G401.6 (cell line): ENCODE data around the gene MRPL41.
A peak's percentile ranks its signal among the peaks of the same experiment; 100 is the strongest.
"Not testable (repeated sequence)": the region's sequence is repeated elsewhere in the genome, so short reads cannot be mapped to it uniquely, and the experiment has no call there.

Experiments used
- FAIRE-seq: peaks from 2 replicates; lab custom pipeline; 2012; peaks lifted over from hg19 to GRCh38; lab: Jason Lieb, UNC

MRPL41 gene

DNA sequence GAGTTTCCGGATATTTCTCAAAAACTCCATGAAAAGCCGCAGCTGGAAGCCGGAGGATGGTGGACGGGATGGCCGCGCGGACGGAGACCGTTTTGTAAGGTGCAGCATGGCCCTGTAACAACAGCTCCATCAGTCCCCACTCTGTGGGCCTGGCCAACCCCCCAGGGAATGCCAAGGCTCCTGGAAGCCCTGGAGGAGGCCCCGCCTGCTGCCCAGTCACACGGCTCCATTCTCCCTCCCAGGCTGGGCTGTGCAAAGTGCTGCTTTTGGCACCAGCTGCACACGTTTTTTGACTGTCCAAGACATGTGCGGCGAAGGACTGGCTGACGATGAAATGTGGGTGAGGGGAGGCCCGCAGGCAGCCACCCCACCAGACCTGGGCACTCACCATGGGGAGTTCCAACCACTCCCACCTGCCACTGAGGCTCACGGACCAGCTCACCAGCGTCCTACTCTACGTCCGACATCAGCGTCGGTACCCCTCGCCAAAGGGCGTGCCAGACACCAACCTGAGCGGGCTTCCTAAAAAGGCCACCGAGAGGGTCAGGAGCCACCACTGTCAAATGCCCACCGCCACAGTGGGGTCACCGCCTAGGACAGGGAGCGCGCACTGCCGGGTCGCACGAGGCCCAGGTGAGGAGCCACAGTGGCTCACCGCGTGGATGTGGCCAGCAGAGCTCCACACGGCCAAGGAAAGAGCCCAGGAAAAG, 28.8 kb upstream of the MRPL41 start:
- no peak for FAIRE-seq

DNA sequence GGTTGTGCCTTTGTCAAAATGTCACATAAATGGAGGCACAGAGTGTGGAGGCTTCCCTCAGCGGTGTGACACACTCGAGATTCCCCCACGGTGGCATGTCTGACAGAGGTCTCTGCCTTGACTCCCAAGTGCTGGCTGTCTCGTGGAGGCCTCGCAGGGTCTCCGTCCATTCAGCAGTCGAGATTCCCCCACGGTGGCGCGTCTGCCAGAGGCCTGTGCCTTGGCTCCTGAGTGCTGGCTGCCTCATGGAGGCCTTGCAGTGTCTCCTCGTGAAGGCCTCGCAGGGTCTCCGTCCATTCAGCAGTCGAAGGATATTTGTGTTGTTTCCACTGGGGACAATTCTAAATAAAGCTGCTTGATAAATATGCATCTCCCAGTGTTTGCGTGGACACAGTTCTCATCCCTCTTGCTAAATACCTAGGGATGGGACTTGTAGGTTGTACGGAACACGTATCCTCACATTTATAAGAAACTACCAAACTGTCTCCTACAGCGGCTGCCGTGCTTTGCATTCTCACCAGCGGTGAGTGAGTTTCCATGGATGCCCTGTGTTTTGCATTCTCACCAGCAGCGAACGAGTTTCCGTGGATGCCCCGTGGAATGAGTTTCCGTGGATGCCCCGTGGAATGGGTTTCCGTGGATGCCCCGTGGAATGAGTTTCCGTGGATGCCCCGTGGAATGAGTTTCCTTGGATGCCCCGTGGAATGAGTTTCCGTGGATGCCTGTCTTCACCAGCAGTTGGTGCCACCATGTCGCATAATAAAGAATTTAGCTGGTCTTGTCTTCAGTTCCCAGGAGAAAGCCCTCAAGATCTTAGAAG, 27.3 kb upstream of the MRPL41 start:
- no peak for FAIRE-seq

- FAIRE-seq: no peak
These were observed 26.7 kb upstream of the MRPL41 start for GRCh38 chr9:137524981-137525317.

DNA sequence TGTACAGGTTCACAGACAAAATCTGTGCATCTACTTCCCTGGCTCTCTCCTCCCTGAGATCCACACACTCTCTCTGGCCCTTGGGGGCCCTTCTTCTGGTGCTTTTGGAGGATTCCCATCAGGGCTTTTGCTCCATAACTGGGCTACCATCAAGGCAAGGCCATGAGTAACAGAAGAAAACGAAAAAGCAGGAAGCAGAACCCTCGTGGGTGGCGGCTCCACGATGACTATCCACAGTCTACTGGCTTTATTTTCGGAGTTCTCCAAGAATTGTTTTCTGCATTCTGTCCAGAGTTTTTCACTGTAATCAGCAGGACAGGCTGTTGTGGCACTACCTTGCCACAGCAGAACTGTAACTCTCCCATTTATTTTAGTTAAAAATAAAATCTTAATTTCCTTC, 21.3 kb upstream of the MRPL41 start:
- no peak for FAIRE-seq

DNA sequence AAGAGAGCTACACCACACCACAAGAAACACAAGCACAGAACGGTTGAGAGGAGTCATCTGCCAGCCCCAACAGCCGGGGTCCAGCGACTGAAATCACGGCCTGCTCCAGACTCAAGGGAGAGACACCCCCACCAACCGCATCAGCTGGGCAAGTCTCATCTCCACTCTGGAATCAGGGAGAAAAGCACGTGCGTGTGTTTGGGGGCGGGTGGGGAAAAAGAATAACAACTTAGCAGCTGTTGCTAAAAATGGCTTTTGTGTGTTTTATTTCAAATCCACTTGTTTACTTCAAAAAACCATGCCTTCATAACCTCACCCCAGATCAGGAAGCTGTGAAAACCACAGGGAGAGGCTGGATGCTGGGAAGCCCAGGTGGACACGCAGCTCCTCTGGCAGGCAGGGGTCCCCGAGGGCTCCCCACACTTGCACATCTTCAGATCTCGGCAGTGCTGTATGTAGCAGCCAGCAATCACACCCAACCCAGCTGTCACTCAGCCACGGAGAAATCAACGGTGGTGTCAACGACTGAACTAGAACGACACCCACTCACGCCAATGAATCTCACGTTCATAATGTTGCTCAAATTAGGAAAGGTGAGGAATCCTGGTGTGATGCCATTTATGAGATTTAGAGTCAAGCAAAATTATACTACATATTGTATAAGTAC, 20.4 kb upstream of the MRPL41 start:
- FAIRE-seq: no peak

DNA sequence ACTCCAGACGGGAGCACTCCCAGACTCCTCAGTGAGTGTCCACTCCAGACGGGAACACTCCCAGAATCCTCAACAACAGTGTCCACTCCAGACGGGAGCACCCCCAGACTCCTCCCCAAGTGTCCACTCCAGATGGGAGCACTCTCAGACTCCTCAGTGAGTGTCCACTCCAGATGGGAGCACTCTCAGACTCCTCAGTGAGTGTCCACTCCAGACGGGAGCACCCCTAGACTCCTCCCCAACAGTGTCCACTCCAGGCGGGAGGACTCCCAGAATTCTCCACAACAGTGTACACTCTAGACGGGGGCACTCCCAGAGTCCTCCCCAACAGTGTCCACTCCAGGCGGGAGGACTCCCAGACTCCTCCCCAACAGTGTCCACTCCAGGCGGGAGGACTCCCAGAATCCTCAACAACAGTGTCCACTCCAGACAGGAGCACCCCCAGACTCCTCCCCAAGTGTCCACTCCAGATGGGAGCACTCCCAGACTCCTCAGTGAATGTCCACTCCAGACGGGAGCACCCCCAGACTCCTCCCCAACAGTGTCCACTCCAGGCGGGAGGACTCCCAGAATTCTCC, 18.7 kb upstream of the MRPL41 start:
- FAIRE-seq: not testable (repeated sequence)

DNA sequence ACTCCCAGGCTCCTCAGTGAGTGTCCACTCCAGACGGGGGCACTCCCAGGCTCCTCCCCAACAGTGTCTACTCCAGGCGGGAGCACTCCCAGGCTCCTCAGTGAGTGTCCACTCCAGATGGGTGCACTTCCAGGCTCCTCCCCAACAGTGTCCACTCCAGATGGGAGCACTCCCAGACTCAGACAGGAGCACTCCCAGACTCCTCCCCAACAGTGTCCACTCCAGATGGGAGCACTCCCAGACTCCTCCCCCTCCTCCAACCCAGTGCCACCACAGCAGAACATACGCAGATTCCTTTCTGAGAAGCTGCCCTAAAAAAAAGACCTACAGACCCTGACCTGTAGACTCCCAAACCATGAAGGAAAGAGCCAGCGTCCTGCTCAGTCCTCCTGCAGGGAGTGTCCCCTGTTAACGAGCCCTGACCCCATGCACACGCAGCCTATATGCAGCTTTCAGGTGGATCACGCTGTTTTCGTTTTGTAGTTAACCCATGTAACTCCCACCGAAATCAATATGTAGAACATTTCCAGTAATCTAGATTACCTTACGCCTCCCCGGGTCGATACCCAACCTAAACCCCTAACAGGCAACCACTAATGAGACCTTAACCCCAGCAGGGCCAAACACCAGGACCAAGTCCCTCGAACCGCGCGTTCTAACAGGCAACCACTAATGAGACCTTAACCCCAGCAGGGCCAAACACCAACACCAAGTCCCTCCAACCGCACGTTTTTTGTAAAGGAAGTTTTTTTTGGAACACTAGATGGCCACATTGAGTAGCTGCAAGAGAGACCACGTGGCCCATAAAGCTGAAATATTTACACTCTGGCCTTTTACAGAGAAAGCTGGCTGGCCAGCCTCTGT, 17.2 kb upstream of the MRPL41 start:
- peak; percentile 82 for FAIRE-seq

DNA sequence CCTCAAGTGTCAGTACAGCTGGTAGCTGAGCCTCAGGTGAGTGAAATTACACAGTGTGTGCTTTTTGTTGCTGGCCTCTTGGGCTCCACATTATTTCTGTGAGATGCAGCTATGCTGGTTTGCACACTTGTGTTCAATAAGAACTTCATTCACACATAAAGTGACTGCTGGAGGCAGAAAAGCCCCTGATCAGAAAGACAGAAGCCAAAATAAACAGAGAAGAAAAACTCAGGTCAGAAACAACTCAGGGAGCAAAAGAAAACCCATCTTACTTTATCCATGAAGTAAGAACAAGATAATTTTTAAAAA, 16.6 kb upstream of the MRPL41 start:
- no peak for FAIRE-seq

DNA sequence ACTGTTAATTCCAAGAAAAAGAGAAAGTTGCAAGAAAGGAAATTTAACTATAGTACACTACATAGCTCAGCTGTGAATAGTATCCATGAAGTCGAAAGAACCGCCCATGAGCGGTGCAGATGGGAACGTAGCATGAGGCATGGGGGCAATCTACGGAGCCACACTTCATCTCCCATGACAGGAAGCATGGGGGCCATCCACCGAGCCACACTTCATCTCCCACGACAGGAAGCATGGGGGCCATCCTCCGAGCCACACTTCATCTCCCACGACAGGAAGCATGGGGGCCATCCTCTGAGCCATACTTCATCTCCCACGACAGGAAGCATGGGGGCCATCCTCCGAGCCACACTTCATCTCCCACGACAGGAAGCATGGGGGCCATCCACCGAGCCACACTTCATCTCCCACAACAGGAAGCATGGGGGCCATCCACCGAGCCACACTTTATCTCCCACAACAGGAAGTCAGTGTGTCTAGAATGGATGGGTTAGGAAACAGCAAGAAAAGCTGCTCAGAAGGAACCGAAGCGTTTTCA, 15.0 kb upstream of the MRPL41 start:
- FAIRE-seq: not testable (repeated sequence)

DNA sequence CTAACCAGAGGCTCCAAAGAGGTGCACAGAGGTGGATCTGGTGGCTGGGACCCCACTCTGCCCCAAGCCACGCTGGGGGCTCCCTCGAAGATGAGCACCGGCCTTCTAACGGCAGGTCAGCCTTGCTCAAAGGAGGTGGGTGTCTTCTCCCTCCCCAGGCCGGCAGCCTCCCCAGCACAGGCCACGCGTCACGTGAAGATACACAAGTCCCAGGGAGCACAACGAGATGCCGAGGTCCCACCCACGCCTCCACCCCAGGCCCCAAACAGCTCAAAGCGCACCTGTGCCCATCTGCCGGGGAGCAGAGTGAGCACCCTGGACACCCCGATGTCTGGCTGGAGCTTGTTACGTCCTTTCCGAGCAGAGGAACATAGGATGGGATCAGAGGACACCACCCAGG, 13.6 kb upstream of the MRPL41 start:
- no peak for FAIRE-seq

DNA sequence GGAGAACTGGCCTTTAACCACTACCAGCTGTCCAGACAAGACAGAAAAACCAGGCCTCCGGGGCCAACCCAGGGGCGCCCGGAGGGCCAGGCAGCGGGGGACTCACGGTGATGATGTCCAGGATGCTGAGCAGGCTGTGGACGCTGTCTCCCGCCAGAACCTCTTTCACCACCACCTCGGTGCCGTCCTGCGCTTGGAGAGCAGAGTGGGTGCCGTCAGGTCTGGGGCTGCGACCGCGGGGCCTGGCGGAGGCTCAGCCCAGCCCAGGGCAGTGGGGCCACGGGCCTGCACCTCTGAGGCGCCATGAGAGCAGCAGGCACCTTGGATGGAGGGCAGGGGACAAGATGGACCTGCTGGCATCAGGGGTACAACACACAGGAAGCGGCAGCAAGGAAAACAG, 11.1 kb upstream of the MRPL41 start:
- no peak for FAIRE-seq

DNA sequence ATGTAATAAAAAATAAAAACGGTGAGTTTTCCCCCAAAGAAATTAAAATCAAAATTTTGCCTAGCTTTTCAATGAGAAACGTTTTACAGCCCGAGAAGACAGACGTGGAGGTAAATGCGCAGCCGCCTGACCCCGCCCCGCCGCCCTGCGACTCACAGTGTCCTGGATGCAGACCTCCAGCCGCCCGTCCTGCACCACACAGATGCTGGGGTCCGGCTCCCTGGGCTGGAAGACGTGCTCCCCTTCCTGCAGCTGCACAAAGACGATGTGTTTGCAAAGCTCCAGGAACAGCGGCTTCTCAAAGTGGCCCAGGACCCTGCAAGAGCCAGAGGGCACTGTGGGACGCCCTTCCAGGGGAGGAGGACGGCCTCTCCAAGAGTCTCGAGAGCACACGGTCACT, 9.2 kb upstream of the MRPL41 start:
- no peak for FAIRE-seq

DNA sequence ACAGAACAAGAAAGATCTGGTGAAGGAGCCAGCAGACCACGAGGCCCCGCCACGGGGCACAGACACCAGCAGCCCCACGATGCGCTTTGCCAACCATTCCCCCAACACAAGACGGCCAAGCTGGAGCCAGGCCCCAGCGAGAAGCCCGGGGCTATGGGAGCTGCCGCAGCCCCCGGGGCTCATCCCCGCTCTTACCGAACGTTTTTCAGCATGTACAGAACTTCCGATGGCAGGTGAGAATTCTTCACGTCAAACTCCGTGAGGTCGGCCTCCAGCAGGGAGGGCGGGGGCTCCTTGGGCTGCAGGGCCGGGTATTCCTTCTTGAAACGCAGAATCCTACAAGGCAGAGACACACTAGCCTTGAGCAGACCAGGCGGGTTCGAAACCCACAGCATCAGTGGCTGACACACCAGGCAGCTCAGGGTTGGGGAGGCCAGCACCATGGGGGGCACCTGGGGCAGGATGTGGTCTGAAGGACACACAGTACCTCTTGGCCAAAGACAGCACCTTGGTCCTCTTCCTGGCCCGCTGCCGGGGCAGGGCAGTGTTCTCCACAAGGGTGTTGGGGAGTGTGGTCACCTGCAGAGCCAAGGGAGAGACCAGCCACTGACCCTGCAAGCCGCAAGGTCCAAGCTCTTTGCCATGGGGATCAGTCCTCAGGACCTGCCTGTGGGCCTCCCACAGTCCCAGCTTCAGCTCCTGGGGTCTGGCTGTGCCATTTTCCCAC, 8.3 kb upstream of the MRPL41 start:
- no peak for FAIRE-seq

GRCh38 chr9:137544176-137544760, 7.4 kb upstream of the MRPL41 start:
- no peak for FAIRE-seq

- FAIRE-seq: no peak
These were observed 6.6 kb upstream of the MRPL41 start for GRCh38 chr9:137545123-137545522.

DNA sequence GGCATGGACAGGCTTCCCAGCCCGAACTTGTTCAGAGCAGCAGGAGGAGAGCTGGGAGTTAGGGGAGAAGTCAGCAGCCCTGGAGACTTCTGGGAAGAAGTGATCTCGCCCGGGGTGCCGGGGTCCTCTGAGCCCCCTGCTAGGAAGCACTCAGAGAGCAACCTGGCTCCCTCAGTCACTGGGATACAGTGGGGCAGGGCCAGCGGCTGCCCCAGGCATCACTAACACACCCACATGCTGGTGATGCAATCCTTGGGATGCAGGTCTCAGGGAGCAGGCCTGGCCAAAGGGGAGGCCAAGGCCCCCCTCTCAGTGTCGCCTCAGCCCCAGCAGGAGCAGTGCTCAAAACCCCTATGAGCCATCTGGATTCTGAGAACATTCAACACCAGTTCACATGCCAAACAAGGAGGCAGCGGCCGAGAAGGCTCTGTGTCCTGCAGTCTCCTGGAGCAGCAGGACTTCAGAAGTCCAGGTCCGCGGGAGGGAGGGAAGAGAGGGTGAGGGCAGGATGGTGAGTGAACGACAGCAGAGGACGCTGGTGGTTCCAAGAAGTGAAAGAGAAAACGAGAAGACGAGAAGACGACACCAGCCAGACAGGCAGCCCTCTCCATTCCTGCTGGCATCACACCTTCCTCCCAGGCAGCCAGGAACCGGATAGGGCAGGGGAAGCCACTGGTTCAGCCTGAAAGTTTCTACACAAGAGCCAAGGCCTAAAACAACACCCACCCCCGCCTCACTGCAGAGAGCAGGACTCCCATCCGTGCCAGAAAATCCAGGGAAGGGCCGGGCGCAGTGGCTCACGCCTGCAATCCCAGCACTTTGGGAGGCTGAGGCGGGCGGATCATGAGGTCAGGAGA, 3.8 kb upstream of the MRPL41 start:
- no peak for FAIRE-seq

GRCh38 chr9:137550231-137550621, 1.5 kb upstream of the MRPL41 start, which contains the start of gene PNPLA7:
TSS of gene PNPLA7 (minus strand) at chr9:137550402. CDS start at chr9:137550197, 205 bp downstream.
- FAIRE-seq: peak; percentile 52

DNA sequence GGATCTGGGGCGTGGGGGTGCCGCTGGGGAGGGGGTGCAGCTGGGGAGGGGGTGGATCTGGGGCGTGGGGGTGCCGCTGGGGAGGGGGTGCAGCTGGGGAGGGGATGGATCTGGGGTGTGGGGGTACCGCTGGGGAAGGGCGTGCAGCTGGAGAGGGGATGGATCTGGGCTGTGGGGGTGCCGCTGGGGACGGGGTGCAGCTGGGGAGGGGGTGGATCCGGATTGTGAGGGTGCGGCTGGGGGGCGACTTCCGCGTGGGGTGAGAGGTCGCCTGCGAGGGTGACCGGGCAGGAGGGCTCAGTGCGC, 768 bp upstream of the MRPL41 start:
- not testable (repeated sequence) for FAIRE-seq

GRCh38 chr9:137552022-137552768, 516 bp downstream of the MRPL41 start:
- no peak for FAIRE-seq
